Subcutaneous abdominal adipose tissue (tissue), 5 donors: ENCODE data around the gene CDKN1C.

Source experiments
- H3K27ac ChIP-seq: one replicate; pipeline ENCODE4 v1.7.0; 2013; ENCODE audit warnings: low read depth, mild to moderate bottlenecking, inconsistent platforms, low read length, moderate library complexity
- H3K27me3 ChIP-seq, 5 donors: one replicate each; pipeline ENCODE4 v1.7.0; 2013; ENCODE audit warnings: low read length in 5 of 5, inconsistent platforms in 1 of 5; ENCODE audit not compliant: control insufficient read depth in 5 of 5, insufficient read depth in 4 of 5
- H3K36me3 ChIP-seq, 5 donors: one replicate each; pipeline ENCODE4 v1.7.0; 2013; ENCODE audit warnings: low read length in 5 of 5; ENCODE audit not compliant: control insufficient read depth in 5 of 5, insufficient read depth in 5 of 5
- H3K4me1 ChIP-seq, 5 donors: one replicate each; pipeline ENCODE4 v1.7.0; 2013; ENCODE audit warnings: low read length in 5 of 5, mild to moderate bottlenecking in 3 of 5, moderate library complexity in 1 of 5; ENCODE audit not compliant: control insufficient read depth in 5 of 5, insufficient read depth in 5 of 5
- H3K4me3 ChIP-seq, 5 donors: one replicate each; pipeline ENCODE4 v1.7.0; 2013; ENCODE audit warnings: low read length in 5 of 5, low read depth in 1 of 5
- H3K9ac ChIP-seq, 5 donors: one replicate each; pipeline ENCODE4 v1.7.0; 2013; ENCODE audit warnings: low read length in 5 of 5, mild to moderate bottlenecking in 4 of 5, moderate library complexity in 3 of 5
- H3K9me3 ChIP-seq, 5 donors: one replicate each; pipeline ENCODE4 v1.7.0; 2013; ENCODE audit warnings: low read length in 5 of 5; ENCODE audit not compliant: control insufficient read depth in 5 of 5
- donor health status: healthy.
- donor health status: healthy.
- donor health status: healthy.
- donor health status: healthy.
- donor health status: healthy.

The CDKN1C gene

GRCh38 chr11:2899080-2899783 lies 13.7 kb upstream of the CDKN1C start:
- Histone ChIP-seq H3K27me3 (no peaks in the 10 kb centered on the region), H3K4me1 (peaks cover 0 to 58% (median 44%) of the 10 kb centered on the region in 5 donors), H3K4me3 (peak overlapping the region in 3 of 5 donors; percentile 3 to 37 (median 23)), H3K36me3 (no peaks in the 10 kb centered on the region), H3K9ac (peak overlapping the region in 1 of 5 donors; percentile 37), H3K27ac (peak overlapping the region; percentile 45), H3K9me3 (no peaks in the 10 kb centered on the region)

- Histone ChIP-seq H3K9me3 (no peaks in the 10 kb centered on the region), H3K27ac (peak overlapping the region; percentile 45), H3K9ac (no peak overlapping the region), H3K36me3 (no peaks in the 10 kb centered on the region), H3K27me3 (no peaks in the 10 kb centered on the region), H3K4me3 (peak overlapping the region in 3 of 5 donors; percentile 15 to 43 (median 37)), H3K4me1 (peaks cover 0 to 55% (median 44%) of the 10 kb centered on the region in 5 donors)
These were observed 12.9 kb upstream of the CDKN1C start for GRCh38 chr11:2898366-2899079.

- Histone ChIP-seq H3K9ac (no peak overlapping the region), H3K4me3 (no peak overlapping the region), H3K9me3 (no peaks in the 10 kb centered on the region), H3K36me3 (no peaks in the 10 kb centered on the region), H3K4me1 (peaks cover 0 to 52% (median 43%) of the 10 kb centered on the region in 5 donors), H3K27me3 (no peaks in the 10 kb centered on the region), H3K27ac (no peak overlapping the region)
These were observed 11.5 kb upstream of the CDKN1C start for GRCh38 chr11:2897048-2897447.

- Histone ChIP-seq H3K27ac (no peak overlapping the region), H3K4me1 (peaks cover 1 to 54% (median 43%) of the 10 kb centered on the region in 5 donors), H3K9me3 (no peaks in the 10 kb centered on the region), H3K27me3 (no peaks in the 10 kb centered on the region), H3K4me3 (no peak overlapping the region), H3K36me3 (no peaks in the 10 kb centered on the region), H3K9ac (no peak overlapping the region)
These were observed 10.5 kb upstream of the CDKN1C start for GRCh38 chr11:2896047-2896446.

GRCh38 chr11:2893935-2894334 lies 8.4 kb upstream of the CDKN1C start:
- H3K27me3 ChIP-seq = no peaks in the 10 kb centered on the region
- H3K36me3 ChIP-seq = no peaks in the 10 kb centered on the region
- H3K4me3 ChIP-seq = no peak overlapping the region
- no peak overlapping the region for H3K9ac ChIP-seq
- H3K9me3 ChIP-seq = no peaks in the 10 kb centered on the region
- H3K4me1 ChIP-seq = peaks cover 1 to 44% (median 31%) of the 10 kb centered on the region in 5 donors
- no peak overlapping the region for H3K27ac ChIP-seq

- peak overlapping the region in 2 of 5 donors; percentile 43 to 66 for H3K9ac ChIP-seq
- H3K4me3 ChIP-seq = peak overlapping the region in 4 of 5 donors; percentile 44 to 64 (median 53)
- H3K9me3 ChIP-seq = no peaks in the 10 kb centered on the region
- no peaks in the 10 kb centered on the region for H3K27me3 ChIP-seq
- peak overlapping the region; percentile 37 for H3K27ac ChIP-seq
- peaks cover 1 to 38% (median 27%) of the 10 kb centered on the region in 5 donors for H3K4me1 ChIP-seq
- no peaks in the 10 kb centered on the region for H3K36me3 ChIP-seq
These were observed 7.5 kb upstream of the CDKN1C start for GRCh38 chr11:2892967-2893528.

- Histone ChIP-seq H3K4me3 (peak overlapping the region in 4 of 5 donors; percentile 48 to 64 (median 58)), H3K9ac (peak overlapping the region in 2 of 5 donors; percentile 48 to 66), H3K36me3 (no peaks in the 10 kb centered on the region), H3K4me1 (peaks cover 1 to 36% (median 28%) of the 10 kb centered on the region in 5 donors), H3K27ac (peak overlapping the region; percentile 37), H3K27me3 (no peaks in the 10 kb centered on the region), H3K9me3 (no peaks in the 10 kb centered on the region)
These were observed 6.8 kb upstream of the CDKN1C start for GRCh38 chr11:2892215-2892966.

- H3K27me3 ChIP-seq = no peaks in the 10 kb centered on the region
- peaks cover 1 to 41% (median 32%) of the 10 kb centered on the region in 5 donors for H3K4me1 ChIP-seq
- H3K9me3 ChIP-seq = no peaks in the 10 kb centered on the region
- H3K4me3 ChIP-seq = peak overlapping the region in 4 of 5 donors; percentile 48 to 64 (median 58)
- H3K9ac ChIP-seq = peak overlapping the region in 2 of 5 donors; percentile 48 to 64
- H3K36me3 ChIP-seq = no peaks in the 10 kb centered on the region
- peak overlapping the region; percentile 37 for H3K27ac ChIP-seq
These were observed 6.0 kb upstream of the CDKN1C start for GRCh38 chr11:2891326-2892214.
